HG02588 (cell line): Measurements from ENCODE around the gene TNFRSF1A.
"Not testable (repeated sequence)": the region's sequence is repeated elsewhere in the genome, so short reads cannot be mapped to it uniquely, and the experiment has no call there.

Source experiments
- ATAC-seq: cut with Tn5 transposase; IDR thresholded peaks from one replicate; pipeline ENCODE4 v1.9.1; 2021; ENCODE audit warnings: mild to moderate bottlenecking, moderate library complexity; ENCODE audit not compliant: unreplicated experiment

TNFRSF1A gene

DNA sequence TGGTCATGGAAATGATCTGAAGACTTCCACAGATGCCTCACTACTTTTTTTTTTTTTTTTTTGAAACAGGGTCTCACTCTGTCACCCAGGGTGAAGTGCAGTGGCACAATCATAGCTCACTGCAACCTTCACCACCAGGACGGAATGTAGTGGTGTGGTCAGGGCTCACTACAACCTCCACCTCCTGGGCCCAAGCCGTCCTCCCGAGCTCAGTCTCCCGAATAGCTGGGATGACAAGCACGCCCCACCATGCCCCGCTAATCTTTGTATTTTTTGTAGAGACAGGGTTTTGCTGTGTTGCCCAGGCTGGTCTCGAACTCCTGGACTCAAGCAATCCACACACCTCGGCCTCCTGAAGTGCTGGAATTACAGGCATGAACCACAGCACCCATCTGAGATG, 3.3 kb downstream of the TNFRSF1A start:
- not testable (repeated sequence) for ATAC-seq

DNA sequence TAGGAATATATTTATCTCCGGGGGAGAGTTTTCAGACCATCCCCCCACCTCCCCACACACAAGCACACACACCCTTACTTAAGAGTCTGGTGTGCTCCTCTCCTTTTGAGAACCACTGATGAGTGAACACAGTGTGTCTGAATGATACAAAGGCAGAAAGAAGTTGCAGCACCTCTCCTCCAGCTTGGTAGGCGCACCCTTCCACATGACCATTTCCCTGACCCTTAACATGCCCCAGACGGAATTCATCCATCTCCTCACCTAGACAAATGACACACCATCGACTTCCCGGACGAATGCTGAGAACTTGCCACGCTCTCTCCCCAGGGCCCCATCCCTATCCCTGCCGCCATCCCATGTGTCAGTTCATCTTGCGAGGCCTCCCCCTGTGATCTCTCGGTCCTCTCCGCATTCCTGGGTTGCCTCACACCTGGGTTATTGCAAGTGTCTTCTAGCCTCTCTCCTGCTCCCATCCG, 3.9 kb downstream of the TNFRSF1A start:
- ATAC-seq, result no peak

DNA sequence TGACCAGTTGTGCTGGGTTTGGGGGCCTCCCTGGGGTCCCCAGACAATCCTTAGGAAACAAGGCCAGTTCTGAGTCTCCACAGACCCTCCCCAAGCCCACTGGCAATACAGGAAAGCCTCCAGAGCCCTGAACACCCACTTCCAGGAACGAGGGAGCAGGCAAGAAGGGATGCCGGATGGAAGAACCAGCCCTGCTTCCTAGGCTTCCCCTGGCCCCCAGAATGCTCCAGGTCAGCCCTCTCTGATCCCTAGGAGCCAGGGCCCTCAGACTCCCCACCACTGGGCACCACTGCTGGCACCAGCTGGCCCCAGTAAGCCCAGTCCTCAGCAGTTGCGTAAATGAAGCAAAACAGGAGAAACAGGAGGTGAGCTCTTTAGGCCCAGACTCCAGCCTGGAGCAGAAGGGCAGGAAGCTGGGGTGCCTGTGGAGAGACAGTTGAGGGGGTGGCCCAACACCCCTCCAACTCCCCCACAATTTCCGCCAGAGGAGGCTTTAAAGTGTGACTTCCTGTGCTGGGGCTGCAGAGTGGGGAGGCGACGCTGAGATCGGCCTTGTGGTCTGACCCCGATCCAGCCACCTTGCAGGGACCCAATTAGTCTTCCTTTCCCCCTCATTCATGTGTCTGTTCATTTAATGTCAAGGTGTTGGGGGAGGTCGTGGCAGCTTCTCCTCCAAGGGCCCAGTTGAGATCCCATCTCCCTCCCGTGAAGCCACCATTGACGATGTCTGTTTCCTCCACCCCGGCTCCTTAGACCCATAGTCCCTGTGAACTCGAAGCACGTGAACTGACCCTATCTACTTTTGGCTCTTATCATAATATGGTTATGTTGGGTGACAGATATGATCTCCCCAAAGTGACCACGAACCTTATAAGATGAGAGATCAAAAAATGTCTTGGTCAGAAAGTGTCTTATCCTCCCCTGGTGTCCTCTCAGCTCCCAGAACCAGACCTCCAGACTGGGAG, 4.7 kb downstream of the TNFRSF1A start:
- ATAC-seq, result no peak

DNA sequence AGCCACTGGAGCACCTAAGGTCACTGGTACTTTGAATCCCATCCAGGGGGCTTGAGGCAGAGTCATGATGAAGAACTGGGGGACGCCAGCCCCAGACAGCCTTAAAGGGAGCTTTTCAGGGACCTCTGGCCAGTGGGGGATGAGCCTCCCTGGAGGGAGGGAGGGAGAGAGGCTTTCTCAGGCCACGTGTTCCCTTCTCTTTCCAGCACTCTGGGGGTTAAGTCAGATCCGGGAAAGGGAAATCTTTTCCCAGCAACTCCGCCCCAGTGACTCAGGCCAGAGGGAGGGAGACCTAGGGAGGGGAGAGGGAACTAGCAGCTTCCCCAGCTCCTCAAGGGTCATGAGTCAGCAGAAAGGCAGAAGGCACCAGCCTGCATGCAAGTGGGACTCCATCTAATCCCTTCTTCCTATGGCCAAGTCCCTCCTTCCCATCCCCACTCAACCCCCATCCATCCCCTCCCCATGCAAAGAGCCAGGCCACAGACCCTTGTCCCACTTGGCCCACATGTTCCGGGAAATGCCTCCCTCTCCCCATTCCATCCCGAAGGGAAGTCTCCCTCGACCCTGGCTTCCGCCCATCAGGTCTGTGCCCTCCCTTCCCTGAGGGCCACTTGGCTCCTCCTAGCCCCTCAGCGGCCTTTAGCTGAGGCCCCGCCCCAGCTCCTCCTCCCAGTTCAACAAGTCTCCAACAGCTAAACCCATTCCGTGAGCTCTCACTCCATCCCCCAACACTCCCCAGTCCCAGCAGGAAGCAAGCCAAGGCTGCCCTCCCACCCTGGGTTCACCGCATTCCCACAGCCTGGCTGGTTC, 5.6 kb downstream of the TNFRSF1A start:
- ATAC-seq, result peak; percentile 16

DNA sequence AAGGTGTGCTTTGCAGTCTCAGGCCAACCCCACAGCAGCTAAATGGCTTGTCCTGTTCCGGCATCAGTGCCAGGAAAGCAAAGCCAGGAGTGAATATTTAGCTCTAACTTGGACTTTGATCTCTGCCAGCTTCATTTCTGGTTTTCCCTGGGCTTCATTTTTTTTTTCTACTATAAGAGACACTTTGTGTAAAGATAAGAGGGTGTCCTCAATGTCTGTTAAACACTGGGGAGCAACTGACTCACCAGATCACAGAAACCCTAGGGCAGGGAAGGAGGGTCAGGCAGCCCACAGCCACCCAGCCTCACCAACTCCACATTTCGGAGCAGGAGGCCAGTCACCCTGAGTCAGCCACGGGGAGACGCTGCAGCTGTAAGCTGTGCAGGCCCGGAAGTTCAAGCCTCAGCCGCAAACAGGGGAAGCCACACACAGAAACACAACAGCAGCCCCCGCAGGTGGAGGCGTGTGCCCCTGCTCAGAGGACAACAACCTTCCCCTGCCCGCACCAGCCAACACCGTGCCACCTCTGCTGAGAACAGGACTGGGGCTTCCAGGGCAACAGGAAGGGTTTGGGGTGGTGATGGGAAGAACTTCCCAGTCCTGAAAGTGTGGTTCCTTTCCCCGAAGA, 6.3 kb downstream of the TNFRSF1A start:
- ATAC-seq, result peak; percentile 77

DNA sequence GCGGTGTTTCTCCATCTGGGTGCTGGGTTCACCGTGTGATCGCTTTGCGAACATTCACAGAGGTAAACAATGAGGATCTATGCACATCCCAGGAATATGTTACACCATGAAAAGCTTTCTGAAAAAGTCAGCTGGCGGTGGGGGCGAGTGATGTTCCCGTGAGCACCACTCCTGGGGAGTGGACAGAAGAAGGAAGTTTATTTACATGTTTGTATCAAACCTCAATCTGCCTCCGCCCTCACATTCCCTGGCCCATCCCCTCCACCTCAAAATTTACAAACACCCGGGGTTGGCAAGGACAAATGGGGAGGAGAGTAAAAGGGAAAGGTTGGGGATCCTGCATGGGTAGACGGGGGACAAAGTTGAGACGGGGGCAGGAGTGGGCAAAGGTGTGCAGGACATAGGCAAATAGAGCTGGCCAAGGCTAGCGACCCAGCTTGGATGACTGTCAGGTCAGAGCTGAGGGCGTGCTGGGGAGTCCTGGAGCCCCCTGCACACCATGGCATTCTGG, 6.9 kb downstream of the TNFRSF1A start:
- ATAC-seq, result no peak

DNA sequence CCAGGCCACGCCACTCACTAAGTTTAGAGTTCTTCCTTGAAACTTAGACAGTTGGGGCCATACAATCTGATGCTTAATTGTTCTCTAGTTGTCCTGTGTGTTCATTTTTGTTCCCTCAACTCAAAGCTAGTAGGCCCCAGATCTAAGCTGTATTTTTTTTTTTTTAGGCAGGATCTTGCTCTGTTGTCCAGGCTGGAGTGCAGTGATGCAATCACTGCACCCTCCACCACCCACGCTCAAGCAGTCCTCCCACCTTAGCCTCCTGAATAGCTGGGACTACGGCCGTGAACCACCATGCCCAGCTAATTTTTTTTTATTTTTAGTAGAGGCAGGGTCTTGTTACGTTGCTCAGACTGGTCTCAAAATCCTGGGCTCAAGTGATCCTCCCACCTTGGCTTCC, 7.5 kb downstream of the TNFRSF1A start:
- no peak for ATAC-seq

DNA sequence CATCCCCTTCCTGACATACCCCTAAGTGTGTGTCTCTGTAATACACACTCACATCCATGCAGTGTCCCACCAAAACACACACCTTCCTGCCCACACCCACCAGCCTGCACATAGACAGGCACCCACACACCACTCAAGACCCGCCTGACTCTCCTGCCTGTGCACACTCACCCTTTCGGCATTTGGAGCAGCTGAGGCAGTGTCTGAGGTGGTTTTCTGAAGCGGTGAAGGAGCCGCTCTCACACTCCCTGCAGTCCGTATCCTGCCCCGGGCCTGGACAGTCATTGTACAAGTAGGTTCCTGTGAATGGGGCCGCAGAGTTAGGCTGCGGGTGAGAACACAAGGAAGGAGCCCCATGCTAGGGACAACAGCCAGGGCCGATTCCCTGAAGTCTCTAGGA, 8.3 kb downstream of the TNFRSF1A start:
- ATAC-seq, result no peak

DNA sequence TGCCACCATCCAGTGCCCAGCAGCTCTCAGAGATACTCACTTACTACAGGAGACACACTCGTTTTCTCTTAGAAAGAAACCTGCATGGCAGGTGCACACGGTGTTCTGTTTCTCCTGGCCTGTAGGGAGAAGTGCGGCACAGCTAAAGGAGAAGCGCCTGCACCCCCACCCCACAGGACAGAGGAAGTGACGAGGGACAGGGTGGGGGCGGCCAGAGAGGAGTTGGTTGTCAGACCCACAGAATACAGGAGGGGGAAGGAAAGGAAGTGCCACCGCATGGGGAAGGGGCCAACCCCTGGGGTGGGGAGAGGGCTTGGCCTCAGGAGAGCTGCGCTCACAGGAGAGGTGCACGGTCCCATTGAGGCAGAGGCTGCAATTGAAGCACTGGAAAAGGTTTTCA, 8.8 kb downstream of the TNFRSF1A start:
- ATAC-seq, result no peak

DNA sequence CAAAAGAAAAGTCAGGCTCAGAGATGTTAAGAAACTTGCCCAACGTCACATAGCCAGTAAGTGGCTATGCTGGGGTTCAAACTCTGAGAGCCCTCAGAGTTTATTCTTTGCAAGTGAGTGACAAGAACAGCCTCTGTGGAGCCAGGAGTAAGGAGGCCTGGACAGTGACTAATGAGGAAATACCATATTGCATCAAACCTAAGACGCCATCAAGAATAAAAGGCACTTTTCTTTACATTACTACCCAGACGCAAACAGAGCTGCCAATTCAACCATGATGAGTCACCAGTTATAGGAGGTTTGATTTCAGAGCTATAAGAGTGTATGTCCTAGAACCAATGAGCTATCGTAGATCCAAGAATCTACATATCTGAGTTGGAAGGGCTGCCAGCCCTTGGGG, 9.4 kb downstream of the TNFRSF1A start:
- ATAC-seq, result no peak

DNA sequence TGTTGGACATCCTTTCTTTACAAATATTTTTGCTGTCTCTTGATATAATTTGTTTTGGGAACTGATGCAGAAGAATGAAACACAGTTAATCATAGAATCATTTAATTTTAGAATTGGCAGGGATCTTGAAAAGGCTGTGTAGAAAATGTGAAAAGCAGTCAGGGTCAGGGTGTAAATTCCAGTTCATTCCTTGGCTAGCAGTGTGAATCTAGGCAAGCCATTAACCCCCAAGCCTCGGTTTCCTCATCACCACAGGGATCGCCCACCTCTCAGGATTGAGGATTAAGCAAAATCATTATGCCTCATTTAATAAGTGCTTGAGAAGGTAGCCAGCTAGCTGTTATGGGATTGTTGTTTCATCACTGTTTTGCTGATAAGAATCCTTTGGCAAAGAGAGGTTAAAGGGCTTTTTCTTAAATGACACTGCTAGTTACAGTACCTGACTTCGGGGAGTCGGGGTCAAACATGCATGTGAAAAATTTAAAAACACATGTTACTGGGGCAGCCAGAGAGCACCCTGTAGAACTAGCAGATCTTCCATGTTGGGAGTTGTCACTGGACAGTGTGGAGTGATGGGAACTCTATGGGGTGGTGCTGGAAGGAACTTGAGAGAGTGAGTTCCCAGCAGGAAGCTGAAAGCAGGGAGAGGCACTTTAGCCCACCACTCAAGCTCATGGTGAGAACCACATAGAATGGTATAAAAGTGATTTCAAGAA, 10.7 kb downstream of the TNFRSF1A start:
- no peak for ATAC-seq

DNA sequence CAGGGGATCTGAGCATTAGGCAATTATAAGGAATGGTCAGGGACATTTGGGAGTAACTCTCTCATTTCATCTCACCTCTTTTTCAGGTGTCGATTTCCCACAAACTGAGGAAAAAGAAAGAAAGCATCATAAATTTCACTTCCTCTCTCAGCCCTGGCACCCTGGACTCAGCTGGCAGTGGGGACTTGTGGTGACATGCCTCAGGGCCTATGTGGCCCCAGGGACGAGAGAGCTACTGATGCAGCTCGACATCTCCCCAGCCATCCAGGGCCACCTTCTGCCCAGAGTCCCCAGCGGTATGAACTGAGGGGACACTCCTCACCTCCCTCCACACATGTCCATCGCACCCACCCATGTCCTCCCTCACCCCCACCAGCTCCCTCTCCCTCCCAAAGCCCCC, 11.7 kb downstream of the TNFRSF1A start:
- ATAC-seq, result no peak

DNA sequence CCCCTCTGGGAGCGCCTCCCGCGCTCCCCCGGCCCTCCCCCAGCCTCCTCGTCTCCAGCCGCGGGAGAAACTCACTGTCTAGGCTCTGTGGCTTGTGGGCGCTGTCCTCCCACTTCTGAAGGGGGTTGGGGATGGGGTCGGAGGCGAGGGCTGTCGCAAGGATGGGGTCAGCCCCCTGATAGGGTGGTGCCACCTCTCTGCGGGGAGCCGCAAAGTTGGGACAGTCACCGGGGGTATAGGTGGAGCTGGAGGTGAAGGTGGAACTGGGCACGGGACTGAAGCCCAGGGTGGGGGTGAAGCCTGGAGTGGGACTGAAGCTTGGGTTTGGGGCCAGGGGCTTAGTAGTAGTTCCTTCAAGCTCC, 12.2 kb downstream of the TNFRSF1A start:
- no peak for ATAC-seq

DNA sequence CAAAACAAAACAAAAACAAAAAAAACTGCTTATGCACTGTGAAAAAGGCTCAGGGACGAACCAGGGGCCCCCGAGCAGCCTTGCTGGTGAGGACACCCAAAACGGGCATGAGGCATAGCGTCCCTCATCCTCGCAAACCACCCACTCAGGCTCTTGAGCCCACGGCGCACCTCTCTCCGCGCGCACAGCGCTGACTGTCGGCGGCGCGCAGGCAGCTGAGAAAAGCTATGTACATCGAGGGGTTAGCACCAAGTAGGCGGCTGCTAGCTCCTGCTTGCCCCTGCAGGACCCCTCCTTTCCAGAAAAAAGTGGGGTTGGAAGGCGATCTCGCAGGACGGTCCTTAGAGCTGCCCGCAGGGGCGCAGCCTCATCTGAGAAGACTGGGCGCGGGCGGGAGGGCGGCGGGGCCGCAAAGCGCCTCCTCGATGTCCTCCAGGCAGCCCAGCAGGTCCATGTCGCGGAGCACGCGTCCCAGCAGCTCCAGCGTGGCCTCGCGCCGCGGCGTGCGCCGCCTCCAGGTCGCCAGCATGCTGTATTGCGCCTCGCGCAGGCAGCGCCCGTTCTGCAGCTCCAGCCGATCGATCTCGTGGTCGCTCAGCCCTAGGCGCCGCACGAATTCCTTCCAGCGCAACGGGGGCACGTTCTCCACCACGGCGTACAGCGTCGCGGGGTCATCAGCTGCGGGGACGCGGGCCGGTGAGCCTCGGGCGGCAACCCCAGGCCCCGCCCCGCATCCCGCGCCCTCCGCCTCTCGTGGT, 12.8 kb downstream of the TNFRSF1A start:
- no peak for ATAC-seq

DNA sequence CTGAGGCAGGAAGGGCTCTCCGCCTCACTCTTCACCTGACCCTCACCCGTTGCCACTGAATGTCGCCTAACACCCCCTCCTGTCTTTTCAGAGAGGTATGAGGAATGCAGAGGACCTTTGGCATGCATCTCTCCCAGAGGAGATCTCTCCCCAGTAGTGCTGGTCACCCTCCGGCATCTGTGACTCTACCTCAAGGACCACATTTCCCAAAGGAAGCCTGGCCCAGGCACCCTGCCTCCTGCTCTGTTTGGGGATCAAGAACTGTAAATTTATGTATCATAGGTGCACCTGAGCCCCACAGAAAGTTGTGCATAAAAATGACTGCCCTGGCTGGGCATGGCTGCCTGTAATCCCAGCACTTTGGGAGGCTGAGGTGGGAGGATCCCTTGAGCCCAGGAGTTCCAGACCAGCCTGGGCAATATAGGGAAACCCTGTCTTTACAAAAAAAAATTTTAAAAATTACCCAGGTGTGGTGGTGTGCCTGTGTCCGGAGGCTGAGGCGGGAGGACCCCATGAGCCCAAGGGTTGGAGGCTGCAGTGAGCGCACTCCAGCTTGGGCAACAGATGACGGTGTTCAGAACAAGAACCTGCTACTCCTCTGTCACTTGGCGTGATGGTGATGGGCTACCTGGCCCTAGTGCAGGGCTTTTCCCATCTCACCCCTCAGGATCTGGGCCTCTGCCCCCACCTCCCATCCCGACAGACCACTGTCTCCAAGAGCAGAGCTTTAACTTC, 13.7 kb downstream of the TNFRSF1A start:
- ATAC-seq, result no peak

DNA sequence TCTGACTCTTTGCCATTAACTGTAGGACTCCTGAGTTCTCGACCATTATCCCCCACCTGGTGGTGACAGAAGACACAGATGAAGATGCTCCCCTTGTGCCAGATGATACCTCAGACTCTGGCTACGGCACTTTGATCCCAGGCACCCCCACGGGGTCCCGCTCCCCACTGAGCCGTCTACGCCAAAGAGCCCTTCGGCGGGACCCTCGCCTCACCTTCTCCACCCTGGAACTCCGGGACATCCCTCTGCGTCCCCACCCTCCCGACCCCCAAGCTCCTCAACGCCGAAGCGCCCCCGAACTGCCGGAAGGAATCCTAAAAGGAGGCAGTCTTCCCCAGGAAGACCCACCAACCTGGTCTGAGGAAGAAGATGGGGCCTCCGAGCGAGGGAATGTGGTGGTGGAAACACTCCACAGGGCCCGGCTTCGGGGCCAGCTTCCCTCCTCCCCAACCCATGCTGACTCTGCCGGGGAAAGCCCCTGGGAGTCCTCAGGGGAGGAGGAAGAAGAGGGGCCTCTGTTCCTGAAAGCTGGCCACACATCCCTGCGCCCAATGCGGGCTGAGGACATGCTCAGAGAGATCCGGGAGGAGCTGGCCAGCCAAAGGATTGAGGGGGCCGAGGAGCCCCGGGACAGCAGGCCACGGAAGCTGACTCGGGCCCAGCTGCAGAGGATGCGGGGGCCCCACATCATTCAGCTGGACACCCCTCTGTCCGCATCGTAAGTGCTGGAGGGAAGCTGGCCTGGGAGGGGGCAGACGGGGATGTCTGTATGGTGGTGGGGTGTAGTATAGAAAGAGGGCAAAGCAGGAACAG, 14.4 kb downstream of the TNFRSF1A start:
- no peak for ATAC-seq

DNA sequence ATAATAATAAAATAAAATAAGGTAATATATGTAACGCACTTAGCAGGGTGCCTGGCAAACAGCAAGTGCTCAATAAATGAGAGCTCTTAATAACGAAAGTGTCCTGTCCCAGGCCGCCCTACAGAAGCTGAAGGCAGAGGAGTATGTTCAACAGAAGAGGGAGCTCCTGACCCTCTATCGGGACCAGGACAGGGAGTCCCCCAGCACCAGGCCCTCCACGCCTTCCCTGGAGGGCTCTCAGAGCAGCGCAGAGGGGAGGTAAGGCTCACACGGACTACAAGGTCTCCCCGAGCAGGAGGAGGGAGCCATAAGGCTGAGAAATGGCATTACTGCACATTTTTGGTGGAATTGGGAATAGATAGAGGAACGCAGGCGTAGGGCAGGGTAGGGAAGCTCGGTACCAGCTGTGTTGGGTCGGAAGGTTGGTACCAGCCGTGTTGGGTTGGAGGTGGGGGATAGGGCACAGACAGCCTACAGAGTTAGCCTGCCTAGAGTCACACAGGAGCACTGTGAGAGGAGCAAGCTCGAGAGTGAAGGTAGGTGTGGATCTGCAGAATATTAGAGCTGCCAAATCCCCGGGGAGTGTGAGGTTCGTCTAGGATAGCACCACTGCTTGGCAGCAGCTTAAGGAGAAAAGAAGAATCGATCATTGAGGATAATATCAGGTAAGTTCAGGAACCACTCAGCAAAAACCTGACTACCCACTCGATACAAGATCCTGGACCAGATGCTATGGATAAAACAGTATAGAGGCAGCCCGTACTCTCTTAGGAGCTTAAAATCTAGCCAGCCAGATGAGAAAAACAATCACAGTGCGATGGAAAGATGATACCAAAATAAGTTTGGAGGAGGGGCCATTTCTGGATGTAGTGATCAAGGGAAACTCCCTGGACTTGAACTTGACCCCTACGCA, 15.3 kb downstream of the TNFRSF1A start:
- no peak for ATAC-seq
